Measurements from ENCODE around the gene RCAN1.

DNA sequence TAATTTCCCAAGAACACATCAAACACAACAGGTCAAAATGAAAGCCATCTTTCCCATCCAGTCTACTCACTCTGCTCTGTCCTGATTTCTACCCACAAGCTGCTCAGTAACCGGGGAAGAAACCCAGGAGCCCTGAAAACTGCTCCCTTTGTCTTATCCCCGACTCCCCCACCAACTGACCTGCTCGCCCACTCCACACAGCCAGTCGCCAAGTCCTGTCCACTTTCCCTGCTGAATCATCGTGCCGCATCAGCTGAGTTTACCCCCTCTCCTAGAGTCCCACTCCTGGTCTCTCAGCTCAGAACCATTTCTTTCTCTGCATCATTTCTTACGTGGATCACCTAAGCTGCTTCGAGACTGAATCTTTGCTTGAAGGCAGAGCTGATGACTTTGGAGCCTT, 11.2 kb upstream of the RCAN1 start:
- no peak for TF ChIP-seq EP300 (IDR thresholded peaks at IDR 0.05)
- TF ChIP-seq, protein P1, sequence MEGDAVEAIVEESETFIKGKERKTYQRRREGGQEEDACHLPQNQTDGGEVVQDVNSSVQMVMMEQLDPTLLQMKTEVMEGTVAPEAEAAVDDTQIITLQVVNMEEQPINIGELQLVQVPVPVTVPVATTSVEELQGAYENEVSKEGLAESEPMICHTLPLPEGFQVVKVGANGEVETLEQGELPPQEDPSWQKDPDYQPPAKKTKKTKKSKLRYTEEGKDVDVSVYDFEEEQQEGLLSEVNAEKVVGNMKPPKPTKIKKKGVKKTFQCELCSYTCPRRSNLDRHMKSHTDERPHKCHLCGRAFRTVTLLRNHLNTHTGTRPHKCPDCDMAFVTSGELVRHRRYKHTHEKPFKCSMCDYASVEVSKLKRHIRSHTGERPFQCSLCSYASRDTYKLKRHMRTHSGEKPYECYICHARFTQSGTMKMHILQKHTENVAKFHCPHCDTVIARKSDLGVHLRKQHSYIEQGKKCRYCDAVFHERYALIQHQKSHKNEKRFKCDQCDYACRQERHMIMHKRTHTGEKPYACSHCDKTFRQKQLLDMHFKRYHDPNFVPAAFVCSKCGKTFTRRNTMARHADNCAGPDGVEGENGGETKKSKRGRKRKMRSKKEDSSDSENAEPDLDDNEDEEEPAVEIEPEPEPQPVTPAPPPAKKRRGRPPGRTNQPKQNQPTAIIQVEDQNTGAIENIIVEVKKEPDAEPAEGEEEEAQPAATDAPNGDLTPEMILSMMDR (IDR thresholded peaks at IDR 0.05): no peak
